ENCODE results near the gene RANBP3L. TPM values are rescaled to one million over a fixed set of nuclear protein-coding genes. Genes with fewer than 3 reads are reported as not detected.

The RANBP3L gene
- total RNA-seq, 1 donor from 2014 or later = 0.47 TPM

DNA sequence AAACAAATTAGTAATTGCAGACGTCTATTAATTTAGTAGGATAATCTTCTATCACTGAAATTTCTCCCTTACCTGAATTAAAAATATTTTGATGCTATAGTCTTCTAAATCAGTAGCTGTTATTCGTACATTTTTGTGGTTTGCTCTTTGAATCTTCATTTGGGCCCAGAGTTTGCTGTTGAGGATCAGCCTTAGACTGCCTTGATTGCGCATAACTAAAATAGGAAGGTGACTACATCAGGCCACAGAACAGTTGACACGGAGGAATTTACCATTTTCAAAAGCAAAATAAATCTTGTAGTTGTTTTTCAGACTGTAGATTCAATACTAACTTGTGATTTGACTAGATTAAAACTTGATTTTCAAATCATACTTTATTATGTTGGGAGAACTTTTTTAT lies 48.1 kb downstream of the RANBP3L start:
- H3K27me3 ChIP-seq (ENCODE audit: low read depth) = no peaks in the 10 kb centered on the region
- no peak for DNase-seq
- H3K36me3 ChIP-seq = no peaks in the 10 kb centered on the region
- H3K9me3 ChIP-seq (replicated peaks) = no peaks in the 10 kb centered on the region
- TF ChIP-seq, protein P1, sequence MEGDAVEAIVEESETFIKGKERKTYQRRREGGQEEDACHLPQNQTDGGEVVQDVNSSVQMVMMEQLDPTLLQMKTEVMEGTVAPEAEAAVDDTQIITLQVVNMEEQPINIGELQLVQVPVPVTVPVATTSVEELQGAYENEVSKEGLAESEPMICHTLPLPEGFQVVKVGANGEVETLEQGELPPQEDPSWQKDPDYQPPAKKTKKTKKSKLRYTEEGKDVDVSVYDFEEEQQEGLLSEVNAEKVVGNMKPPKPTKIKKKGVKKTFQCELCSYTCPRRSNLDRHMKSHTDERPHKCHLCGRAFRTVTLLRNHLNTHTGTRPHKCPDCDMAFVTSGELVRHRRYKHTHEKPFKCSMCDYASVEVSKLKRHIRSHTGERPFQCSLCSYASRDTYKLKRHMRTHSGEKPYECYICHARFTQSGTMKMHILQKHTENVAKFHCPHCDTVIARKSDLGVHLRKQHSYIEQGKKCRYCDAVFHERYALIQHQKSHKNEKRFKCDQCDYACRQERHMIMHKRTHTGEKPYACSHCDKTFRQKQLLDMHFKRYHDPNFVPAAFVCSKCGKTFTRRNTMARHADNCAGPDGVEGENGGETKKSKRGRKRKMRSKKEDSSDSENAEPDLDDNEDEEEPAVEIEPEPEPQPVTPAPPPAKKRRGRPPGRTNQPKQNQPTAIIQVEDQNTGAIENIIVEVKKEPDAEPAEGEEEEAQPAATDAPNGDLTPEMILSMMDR (IDR thresholded peaks at IDR 0.05; ENCODE audit: borderline replicate concordance) = no peak
- intact Hi-C loops (cut with micrococcal nuclease) = no loop called here
- no peaks in the 10 kb centered on the region for H3K4me1 ChIP-seq
- H3K4me3 ChIP-seq = no peak overlapping the region
- peak overlapping the region; percentile 37 for H3K27ac ChIP-seq (replicated peaks)

DNA sequence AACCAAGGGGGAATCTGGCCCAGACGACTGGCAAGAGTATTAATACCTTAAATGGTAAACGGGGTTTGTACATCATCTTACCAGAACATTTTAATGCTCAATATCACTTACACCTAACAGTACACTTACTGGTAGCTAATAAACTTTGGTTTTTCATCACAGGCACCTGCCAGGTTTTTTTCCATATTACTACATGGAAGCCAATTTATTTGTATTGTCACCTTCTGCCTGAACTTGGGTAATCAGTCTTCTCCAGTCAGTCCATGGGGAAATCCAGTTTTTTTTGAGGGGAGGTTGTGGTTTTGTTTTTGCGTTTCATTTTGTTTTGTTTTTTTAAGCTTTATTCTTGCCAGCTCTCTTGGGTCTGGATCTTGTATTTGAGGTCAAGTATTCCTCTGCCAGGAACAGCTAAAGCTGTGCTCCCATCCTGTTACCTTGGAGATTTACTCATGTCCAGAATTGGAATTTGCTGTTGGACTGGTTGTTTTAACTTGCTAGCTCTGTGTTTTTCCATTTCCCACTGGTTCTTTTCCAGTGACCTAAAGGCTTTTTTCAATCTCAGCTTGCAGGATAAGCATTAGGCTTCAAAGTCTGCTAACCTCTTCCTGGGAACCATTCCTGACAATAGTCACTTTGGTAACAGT lies 48.9 kb downstream of the RANBP3L start:
- H3K36me3 ChIP-seq = no peaks in the 10 kb centered on the region
- no peak overlapping the region for H3K4me3 ChIP-seq
- DNase-seq = no peak
- no peaks in the 10 kb centered on the region for H3K27me3 ChIP-seq (ENCODE audit: low read depth)
- TF ChIP-seq, protein P1 (IDR thresholded peaks at IDR 0.05; ENCODE audit: borderline replicate concordance) = no peak
- H3K9me3 ChIP-seq (replicated peaks) = no peaks in the 10 kb centered on the region
- peak overlapping the region; percentile 37 for H3K27ac ChIP-seq (replicated peaks)
- intact Hi-C loops (cut with micrococcal nuclease) = no loop called here
- no peaks in the 10 kb centered on the region for H3K4me1 ChIP-seq

DNA sequence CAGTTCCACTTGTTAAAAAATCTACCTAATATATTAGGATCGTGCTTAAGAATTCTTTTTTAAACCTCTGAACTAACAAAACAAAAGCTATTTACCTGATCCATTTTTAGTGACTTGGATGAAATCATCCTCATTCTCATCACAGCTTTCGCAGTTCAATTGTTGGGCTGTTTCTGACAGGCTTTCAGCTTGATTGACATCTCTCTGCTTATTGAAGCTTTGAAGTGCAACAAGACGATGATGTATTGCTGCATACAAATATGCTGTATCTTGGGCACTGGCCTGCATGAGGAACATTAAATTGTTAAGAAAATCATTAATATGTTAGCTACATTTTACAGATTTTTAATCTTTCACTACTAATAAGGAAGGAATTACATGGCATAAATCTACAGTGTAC lies 50.5 kb downstream of the RANBP3L start:
- H3K4me1 ChIP-seq = no peaks in the 10 kb centered on the region
- H3K36me3 ChIP-seq = no peaks in the 10 kb centered on the region
- no peak overlapping the region for H3K27ac ChIP-seq (replicated peaks)
- TF ChIP-seq, protein P1 (IDR thresholded peaks at IDR 0.05; ENCODE audit: borderline replicate concordance) = no peak
- H3K4me3 ChIP-seq = no peak overlapping the region
- no peaks in the 10 kb centered on the region for H3K9me3 ChIP-seq (replicated peaks)
- intact Hi-C loops (cut with micrococcal nuclease) = no loop called here
- H3K27me3 ChIP-seq (ENCODE audit: low read depth) = no peaks in the 10 kb centered on the region
- DNase-seq = no peak

DNA sequence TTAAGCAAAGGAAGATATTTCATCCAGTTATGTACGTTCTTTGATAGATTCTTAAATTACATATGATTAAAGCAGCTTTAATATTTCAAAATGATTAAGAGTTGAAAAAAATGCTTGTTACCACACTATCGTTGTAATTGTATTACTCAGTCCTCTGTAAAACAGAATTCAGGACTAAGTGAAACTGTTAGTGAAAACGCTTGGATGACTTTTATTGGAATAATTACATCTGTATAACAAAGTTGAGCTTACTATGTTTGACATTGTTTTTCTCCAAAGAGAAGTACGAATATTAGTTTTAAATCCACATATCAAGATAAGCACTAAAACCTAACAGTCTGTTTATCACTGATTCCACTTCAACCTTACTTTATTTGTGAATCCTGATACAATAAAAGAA lies 51.3 kb downstream of the RANBP3L start:
- Histone ChIP-seq H3K27me3 (ENCODE audit: low read depth) (no peaks in the 10 kb centered on the region), H3K36me3 (no peaks in the 10 kb centered on the region), H3K4me1 (no peaks in the 10 kb centered on the region), H3K27ac (replicated peaks) (no peak overlapping the region), H3K9me3 (replicated peaks) (no peaks in the 10 kb centered on the region), H3K4me3 (no peak overlapping the region)
- intact Hi-C loops (cut with micrococcal nuclease) = no loop called here
- DNase-seq = no peak
- TF ChIP-seq, protein P1 (IDR thresholded peaks at IDR 0.05; ENCODE audit: borderline replicate concordance) = no peak

DNA sequence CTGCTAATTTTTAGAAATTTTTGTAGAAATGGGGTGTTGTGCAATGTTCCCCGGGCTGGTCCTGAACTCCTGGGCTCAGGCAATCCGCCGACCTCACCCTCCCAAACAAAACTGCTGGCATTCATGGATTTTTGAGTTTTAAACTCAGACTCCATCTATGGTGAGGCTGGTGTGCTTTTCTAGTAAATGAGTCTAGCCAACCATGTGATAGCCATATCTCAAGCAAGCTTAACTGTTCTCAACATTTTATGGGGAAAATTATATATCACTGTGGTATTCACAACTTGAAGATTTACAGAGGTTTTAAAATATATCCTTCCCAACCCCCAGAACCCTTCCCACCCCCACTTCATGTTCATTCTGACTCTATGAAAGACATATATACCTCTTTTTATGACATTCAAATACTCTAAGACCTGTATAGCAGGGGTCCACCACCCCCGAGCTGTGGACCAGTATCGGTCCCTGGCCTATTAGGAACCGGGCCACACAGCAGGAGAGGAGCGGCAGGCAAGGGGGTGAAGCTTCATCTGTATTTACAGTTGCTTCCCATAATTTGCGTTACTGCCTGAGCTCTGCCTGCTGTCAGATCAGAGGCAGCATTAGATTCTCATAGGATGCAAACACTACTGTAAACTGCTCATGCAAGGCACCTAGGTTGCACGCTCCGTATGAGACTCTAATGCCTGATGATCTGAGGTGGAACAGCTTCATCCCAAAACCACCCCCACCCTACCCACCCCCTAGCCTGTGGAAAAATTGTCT lies 55.5 kb downstream of the RANBP3L start:
- DNase-seq = no peak
- no peaks in the 10 kb centered on the region for H3K36me3 ChIP-seq
- no peak overlapping the region for H3K27ac ChIP-seq (replicated peaks)
- H3K9me3 ChIP-seq (replicated peaks) = no peaks in the 10 kb centered on the region
- H3K4me3 ChIP-seq = no peak overlapping the region
- H3K4me1 ChIP-seq = peaks cover 11% of the 10 kb centered on the region
- H3K27me3 ChIP-seq (ENCODE audit: low read depth) = no peaks in the 10 kb centered on the region
- intact Hi-C loops (cut with micrococcal nuclease) = no loop called here
- TF ChIP-seq, protein P1 (IDR thresholded peaks at IDR 0.05; ENCODE audit: borderline replicate concordance) = no peak

All from left ventricle myocardium inferior (tissue), 1 donor.